GM23248 (cell line): ENCODE results near the gene FAU.

Source experiments
- EZH2 ChIP-seq: fragments of 200-600 bp; sonication (generic); IDR thresholded peaks from 2 replicates; pipeline ENCODE4 v1.6.1; 2018; ENCODE audit warnings: antibody characterized with exemption, mild to moderate bottlenecking; ENCODE audit not compliant: insufficient read depth, poor library complexity, severe bottlenecking
- EZH2phosphoT487 ChIP-seq: fragments of 200-600 bp; sonication (generic); IDR thresholded peaks from 2 replicates; pipeline ENCODE4 v1.6.1; 2018; ENCODE audit warnings: antibody characterized with exemption, moderate library complexity, mild to moderate bottlenecking, low read depth; ENCODE audit not compliant: insufficient read depth

- TF ChIP-seq EZH2: no peak
- no peak for TF ChIP-seq EZH2phosphoT487
Measured at GRCh38 chr11:65148657-65149056, 26.7 kb upstream of the FAU start.
